Measurements from ENCODE around the gene ROPN1.
"Not testable (repeated sequence)": the region's sequence is repeated elsewhere in the genome, so short reads cannot be mapped to it uniquely, and the experiment has no call there.

Gene ROPN1

DNA sequence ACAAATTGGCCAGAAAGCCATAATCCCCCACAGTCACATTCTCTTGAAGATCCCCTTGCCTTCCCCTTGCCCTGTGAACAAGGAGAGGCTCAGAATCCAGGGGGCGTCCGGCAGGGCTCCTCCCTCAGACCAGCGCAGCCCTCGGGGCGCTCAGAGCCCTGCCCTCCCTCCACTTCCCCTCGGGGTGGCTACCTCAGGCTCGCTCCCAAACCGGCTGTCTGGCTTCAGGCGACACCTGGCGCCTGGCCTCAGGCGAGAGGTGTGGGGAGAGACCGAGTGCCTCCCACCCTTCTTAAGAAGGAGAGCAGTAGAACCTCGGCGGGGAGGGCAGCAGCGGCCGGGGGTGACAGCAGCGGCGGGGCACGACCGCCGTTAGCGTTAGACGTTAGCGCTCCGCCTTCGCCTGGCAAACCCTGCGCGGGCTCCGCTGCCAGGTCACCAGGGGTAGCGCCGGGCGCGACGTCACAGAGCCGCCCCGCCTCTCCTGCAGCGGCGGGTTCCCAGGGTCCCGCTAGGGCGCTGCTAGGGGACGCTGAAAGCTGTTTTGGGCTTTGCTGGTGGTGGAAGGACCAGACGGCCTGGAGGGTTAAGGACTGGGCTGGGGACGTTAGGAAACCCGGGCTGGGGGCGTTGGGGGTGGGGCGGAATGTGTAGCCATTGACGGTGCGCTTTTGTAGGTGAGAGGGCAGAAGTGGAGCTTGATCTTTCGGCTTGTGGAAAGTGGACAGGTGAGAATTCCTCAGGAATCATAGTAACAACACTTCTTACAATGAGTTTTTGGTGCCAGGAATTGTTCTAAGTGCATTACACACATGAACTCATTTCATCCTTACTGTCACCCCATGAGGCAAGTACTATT, at the start of gene ROPN1:
Gene ROPN1, minus strand, starts transcription at position 395 of the 859 bp plus-strand sequence. CDS start 11,643 bp downstream, outside the sequence.
- in situ Hi-C loops (cut with HindIII; ENCODE audit: low pct_unique_long_range_greater_than_20kb, low sequenced_read_pairs); DNase-seq (ENCODE audit: low read depth in 1 of 2, low spot score in 1 of 2): not testable (repeated sequence)

DNA sequence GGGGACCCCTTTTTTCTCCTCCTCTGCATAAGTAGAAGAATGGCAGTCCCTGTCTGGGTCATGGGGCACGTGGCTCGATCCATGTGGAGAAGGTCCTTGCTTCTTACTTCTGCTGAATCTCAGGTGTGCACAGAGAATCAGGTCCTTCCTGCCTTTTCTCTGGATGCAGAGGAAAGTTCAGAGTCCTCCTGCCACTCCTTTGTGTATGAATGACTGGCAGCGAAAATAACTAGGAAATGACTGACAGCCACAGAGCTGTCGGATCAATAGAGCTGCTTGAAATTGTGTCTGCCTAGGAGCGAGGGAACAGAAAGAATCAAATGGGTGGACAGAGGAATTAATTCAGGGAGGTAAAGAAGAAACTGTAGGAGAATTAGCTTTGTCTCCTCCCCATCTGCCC, 49.6 kb upstream of the ROPN1 start:
- in situ Hi-C loops (cut with HindIII; ENCODE audit: low pct_unique_long_range_greater_than_20kb, low sequenced_read_pairs): no loop called here
- no peak for DNase-seq (ENCODE audit: low read depth in 1 of 2, low spot score in 1 of 2)
- no peak for TF ChIP-seq JUND (IDR thresholded peaks at IDR 0.05; ENCODE audit: low read depth)

DNA sequence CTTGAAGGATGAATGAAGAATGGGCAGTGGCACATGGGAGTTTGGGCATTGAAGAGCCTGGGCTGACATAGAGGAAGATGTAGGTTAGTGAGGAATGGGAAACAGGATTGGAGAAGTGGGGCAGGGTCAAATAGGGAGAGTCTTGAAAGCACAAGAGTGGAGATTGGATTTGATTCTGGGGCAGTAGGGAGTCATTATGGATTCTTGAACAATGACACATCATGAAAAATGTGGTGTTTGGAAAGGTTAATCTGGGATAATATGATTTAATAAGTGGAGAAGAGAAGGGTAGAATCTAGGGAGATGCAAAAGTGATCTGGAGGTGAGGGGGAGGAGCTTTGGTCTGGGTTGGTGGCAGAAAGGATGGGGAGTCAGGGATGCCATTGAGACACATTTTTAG, 45.4 kb upstream of the ROPN1 start:
- no peak for DNase-seq (ENCODE audit: low read depth in 1 of 2, low spot score in 1 of 2)
- in situ Hi-C loops (cut with HindIII; ENCODE audit: low pct_unique_long_range_greater_than_20kb, low sequenced_read_pairs): no loop called here
- TF ChIP-seq JUND (IDR thresholded peaks at IDR 0.05; ENCODE audit: low read depth): no peak

DNA sequence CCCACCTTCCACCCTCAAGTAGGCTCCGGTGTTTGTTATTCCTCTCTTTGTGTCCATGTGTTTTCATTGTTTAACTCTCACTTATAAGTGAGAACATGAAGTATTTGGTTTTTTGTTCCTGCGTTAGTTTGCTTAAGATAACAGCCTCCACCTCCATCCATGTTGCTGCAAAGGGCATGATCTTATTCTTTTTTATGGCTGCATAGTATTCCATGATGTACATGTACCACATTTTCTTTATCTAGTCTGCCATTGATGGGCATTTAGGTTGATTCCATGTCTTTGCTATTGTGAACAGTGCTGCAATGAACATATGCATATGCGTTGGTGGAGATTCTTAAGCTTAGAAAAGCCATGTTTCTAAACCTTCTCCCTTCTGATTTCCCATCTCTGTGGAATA, 44.3 kb upstream of the ROPN1 start:
- DNase-seq (ENCODE audit: low read depth in 1 of 2, low spot score in 1 of 2); in situ Hi-C loops (cut with HindIII; ENCODE audit: low pct_unique_long_range_greater_than_20kb, low sequenced_read_pairs): not testable (repeated sequence)

DNA sequence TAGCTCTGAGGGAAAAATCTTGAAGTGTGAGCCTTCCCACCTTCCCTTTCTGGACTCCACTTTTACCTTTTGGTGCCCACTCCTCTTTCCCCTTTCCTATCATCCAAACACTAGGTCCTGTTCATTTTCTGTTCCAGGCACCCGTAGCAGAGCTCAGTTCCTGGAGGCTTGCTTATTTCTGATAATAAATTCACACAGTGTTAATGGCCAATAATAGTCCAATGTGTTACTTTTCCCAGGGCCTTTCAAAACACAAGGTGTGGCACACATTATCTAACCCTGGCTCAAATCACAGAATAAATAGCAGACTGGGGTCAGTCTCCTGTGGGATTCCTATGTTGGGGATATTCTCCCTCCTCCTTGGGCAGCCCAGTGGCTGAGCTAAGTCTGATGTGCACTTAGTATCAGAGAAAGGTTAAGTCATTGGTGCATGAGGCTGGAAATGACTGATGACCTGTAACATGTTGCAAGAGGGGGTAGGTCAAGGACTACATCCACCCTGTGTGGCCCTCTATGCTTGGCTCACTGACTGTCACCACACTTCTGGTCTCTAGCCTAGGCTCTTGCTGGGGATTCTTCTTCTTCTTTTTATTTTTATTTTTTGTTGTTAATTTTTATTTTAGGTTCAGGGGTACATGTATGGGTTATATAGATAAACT, 43.7 kb upstream of the ROPN1 start:
- in situ Hi-C loops (cut with HindIII; ENCODE audit: low pct_unique_long_range_greater_than_20kb, low sequenced_read_pairs): no loop called here
- DNase-seq (ENCODE audit: low read depth in 1 of 2, low spot score in 1 of 2): no peak
- TF ChIP-seq JUND (IDR thresholded peaks at IDR 0.05; ENCODE audit: low read depth): no peak

DNA sequence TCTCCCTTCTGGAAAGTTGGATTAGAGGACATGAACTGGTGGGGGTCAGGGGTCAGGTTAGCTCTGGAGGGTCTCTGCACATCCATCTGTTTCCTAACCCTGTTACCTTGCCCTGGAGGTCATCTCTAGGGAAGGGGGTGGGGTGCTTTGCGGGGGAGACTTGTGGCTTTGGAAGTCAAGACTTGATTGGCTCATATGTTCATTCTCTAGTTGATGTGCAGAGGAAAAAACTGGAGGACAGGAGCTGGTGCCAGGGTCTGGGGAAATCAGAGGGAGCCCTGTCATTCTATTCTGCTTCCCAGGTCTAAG, 42.9 kb upstream of the ROPN1 start:
- TF ChIP-seq JUND (IDR thresholded peaks at IDR 0.05; ENCODE audit: low read depth): no peak
- DNase-seq (ENCODE audit: low read depth in 1 of 2, low spot score in 1 of 2): no peak
- in situ Hi-C loops (cut with HindIII; ENCODE audit: low pct_unique_long_range_greater_than_20kb, low sequenced_read_pairs): no loop called here

DNA sequence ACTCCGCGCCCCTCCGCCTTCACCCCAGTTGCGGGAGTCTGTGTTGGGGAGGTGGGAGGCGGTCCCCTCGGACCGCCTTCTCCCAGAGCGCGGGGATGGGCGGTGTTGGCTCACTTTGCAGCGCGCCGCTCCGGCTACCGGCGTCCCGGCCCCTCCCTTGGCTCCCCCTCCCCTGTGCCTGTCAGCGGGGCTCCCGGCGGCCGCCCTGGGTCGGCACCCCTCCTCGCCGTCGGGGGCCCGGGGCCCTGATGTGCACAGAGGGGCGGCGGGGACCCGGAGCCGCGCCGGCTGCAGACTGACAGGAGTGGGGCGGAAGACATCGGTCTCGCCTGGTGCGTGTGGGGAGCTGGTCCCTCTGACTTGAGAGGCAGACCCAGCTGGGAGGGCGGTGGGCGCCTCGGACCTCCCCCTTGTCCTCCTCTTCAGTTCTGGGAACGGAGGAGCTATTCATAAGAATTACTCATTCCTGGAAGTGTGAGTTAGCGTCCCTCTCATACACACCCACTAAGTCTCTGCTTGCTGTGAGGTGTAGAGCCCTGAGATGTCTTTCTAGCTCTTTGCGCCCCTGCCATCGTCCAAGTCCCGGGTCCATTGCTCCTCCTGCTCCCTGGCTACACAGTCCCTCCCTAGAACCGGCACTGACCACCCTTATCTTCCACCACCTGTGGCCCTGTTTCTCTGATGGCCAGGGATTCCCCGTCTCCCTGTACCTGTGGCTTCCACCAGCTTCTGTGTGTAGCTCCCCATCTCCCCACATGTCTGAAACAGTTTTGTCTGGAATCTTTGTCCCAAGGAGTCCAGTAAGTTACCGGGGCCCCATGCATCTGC, 42.3 kb upstream of the ROPN1 start:
- in situ Hi-C loops (cut with HindIII; ENCODE audit: low pct_unique_long_range_greater_than_20kb, low sequenced_read_pairs): no loop called here

DNA sequence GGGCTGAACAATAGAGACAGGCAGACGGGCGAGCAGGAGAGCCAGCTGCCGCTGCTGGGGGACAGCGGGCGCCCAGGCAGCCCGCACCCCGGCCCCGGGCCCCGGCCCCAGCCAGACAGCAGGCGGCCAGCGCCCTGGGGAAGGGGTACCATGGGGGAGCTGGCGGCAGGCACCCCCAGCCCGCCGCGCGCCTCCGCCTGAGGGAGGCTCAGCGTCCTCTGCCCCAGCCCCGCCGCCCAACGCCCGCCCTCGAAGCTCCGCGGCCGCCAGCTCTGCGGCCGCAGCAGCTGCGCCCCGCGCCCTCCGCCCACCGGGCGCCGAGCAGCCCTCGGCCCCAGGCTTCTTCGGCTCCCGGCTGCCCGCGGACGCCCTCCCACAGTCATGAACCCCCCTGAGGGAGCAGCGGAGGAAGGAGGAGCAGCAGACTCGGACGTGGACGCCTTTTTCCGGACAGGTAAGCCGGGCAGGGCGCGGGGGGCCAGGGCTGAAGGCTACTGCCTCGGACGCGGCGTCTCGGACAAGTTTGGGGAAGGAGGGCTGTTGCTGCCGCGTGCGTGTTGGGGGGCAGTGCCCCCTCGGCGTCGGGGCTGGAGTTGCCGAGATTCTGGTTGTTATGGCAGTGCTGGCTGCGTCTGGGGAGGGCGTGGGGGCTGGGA, 41.6 kb upstream of the ROPN1 start, which contains the start of gene KALRN:
Gene KALRN, plus strand, starts transcription at position 10 of the 656 bp plus-strand sequence.
- DNase-seq (ENCODE audit: low read depth in 1 of 2, low spot score in 1 of 2): peak in 1 of 2 experiments; percentile 18
- in situ Hi-C loops (cut with HindIII; ENCODE audit: low pct_unique_long_range_greater_than_20kb, low sequenced_read_pairs): no loop called here
- no peak for TF ChIP-seq JUND (IDR thresholded peaks at IDR 0.05; ENCODE audit: low read depth)

More for the DNA sequence above, 42.3 kb upstream of the ROPN1 start:
- TF ChIP-seq JUND (IDR thresholded peaks at IDR 0.05; ENCODE audit: low read depth): no peak
- no peak for DNase-seq (ENCODE audit: low read depth in 1 of 2, low spot score in 1 of 2)

DNA sequence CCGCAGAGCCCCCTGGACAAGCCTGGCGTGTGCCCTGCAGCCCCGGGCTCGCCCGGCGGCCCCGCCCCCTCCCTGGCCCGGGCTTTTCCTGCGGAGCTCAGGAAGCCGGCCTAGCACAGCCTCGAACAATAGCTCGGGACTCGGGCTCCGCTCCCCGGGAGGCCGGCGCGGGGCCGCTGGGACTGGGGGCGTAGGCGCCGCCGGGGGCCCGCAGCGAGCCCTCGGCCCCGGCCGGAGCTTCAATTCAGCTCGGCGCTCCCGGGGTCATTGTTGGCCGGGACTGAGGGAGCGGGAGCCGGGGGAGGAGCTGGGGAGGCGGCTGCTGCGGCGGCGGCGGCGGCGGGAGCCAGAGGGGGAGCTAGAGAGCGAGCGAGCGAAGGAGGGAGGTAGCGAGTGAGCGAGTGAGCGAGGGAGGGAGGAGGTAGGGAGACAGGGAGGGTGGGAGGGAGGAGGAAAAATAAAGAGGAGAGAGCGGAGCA, 41.0 kb upstream of the ROPN1 start:
- no peak for TF ChIP-seq JUND (IDR thresholded peaks at IDR 0.05; ENCODE audit: low read depth)
- DNase-seq (ENCODE audit: low read depth in 1 of 2, low spot score in 1 of 2): peak; percentile 86 to 92
- in situ Hi-C loops (cut with HindIII; ENCODE audit: low pct_unique_long_range_greater_than_20kb, low sequenced_read_pairs): no loop called here

DNA sequence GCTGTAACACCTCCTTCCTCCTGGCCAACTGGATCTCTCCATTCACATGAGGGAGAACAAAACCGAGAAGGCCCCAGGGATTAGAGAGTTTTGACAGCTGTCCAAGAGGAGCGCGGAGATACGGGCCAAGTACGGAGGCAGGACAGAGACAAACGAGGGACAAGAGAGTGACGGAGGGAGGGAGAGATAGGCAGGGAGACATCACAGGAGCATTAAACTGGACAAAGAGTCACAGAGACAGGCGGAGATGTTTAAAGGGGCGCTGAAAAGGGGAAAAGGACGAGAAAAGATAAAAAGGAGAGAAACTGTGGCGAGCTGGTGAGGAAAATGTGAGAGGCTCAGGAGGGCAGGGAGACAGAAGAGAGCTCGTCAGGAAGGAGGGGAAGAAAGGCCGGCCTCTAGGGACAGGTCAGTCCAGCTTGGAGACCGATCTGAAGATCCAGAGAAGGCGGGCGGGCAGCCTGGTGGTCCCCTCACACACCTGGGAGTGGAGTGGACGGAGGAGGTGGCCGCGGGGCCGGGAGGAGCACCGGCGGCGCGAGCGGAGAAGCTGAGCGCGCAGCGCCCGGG, 40.5 kb upstream of the ROPN1 start:
- no peak for DNase-seq (ENCODE audit: low read depth in 1 of 2, low spot score in 1 of 2)
- no peak for TF ChIP-seq JUND (IDR thresholded peaks at IDR 0.05; ENCODE audit: low read depth)
- in situ Hi-C loops (cut with HindIII; ENCODE audit: low pct_unique_long_range_greater_than_20kb, low sequenced_read_pairs): no loop called here

DNA sequence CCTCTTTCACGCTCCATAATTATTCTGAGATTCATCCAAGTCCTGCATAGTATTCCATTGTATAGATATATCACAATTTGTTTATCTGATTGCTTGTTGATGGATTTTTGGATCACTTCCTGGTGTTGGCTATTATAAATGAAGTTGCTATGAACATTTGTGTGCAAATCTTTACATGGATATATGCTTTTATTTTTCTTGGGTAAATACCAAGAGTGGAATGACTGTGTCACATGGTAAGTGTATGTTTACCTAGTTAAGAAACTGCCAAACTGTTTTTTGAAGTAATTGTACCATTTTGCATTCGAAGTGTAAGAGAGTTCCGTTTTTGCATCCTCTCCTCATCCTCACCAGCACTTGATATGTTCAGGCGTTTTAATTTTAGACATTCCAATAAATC, 34.6 kb upstream of the ROPN1 start:
- DNase-seq (ENCODE audit: low read depth in 1 of 2, low spot score in 1 of 2): no peak
- in situ Hi-C loops (cut with HindIII; ENCODE audit: low pct_unique_long_range_greater_than_20kb, low sequenced_read_pairs): no loop called here
- TF ChIP-seq JUND (IDR thresholded peaks at IDR 0.05; ENCODE audit: low read depth): no peak

DNA sequence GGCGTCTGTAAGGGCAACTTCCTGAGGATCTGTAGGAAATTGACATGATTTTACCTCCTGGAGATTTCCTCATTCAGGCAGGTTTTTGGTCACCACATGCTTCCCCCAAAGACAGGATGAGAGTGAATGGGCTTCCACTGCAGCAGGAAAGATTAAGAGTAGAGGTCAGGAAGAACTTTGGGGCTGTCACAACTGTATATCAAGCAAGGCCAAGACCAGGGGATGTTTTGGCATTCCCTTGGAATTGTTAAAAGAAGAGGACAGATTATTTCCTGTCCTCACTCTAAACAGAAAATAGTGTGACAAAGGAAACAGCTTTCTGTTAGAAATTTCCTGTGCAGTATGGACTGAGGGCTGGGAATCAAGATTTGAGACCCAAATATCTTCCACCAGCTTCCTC, 31.6 kb upstream of the ROPN1 start:
- DNase-seq (ENCODE audit: low read depth in 1 of 2, low spot score in 1 of 2): not testable (repeated sequence)

More for the DNA sequence above, 31.6 kb upstream of the ROPN1 start:
- in situ Hi-C loops (cut with HindIII; ENCODE audit: low pct_unique_long_range_greater_than_20kb, low sequenced_read_pairs): not testable (repeated sequence)

Data from T47D (cell line).